Measurements from ENCODE around the gene C1orf52. TPM values are rescaled to one million over a fixed set of nuclear protein-coding genes. Genes with fewer than 3 reads are reported as not detected.
A peak's percentile ranks its signal among the peaks of the same experiment; 100 is the strongest.

C1orf52 gene
- total and polyA plus RNA-seq, 9 of the 15 experiments (the other 6 are each of a cell fraction or from before 2014, with no cell fraction given): 17.0 to 38.5 (median 33.0) TPM

DNA sequence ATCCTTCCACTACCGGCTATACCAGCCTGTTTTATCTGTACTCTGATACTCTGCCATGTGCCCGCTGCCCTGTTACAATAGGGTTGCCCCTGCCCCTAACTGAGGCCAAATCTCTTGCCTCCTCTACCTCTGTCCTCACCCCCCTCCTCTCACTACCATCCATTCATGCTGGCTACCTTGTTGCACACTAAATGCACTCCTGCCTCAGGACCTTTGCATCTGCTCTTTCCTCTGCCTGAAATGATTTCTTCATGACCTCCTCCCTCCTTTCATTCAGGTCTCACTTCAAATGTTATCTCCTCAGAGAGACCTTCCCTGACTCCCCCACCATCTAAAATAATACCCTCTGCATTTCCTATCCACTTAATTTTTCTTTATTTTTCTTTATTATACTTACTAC is 51.0 kb downstream of the C1orf52 start:
- no peak for DNase-seq (ENCODE audit: extremely low read depth in 1 of 4, low spot score in 3 of 4)
- POLR2A ChIA-PET: interaction anchor here (1.5 kb wide), 1 partner anchor 8 kb away, joined by 3 read pairs; no protein-coding TSS in a partner anchor
- Histone ChIP-seq H3K79me2 (ENCODE audit: control insufficient read depth, insufficient read depth, low read length) (no peaks in the 10 kb centered on the region), H3K9me1 (ENCODE audit: control insufficient read depth, insufficient read depth, low read length) (no peaks in the 10 kb centered on the region), H3K4me2 (ENCODE audit: insufficient read depth, low read length) (no peak overlapping the region), H4K20me1 (replicated peaks; ENCODE audit: control insufficient read depth, insufficient read depth, low read length) (no peaks in the 10 kb centered on the region), H3K27ac (ENCODE audit: extremely low read depth, low read depth, low read length) (no peak overlapping the region), H3K9ac (ENCODE audit: insufficient read depth in 1 of 2, low read depth in 2 of 2, low read length in 2 of 2) (no peak overlapping the region; a peak in 1 of 4 replicates), H3K4me1 (replicated peaks in 1 of 2; ENCODE audit: control insufficient read depth in 2 of 2, insufficient read depth in 2 of 2, low read length in 2 of 2) (no peaks in the 10 kb centered on the region), H3K9me3 (replicated peaks; ENCODE audit: control insufficient read depth, insufficient read depth, low read depth, low read length) (no peaks in the 10 kb centered on the region), H2AFZ (ENCODE audit: low read depth, low read length) (no peak overlapping the region), H3K4me3 (no peak overlapping the region), H3K27me3 (ENCODE audit: control insufficient read depth in 2 of 2, insufficient read depth in 2 of 2, low read length in 2 of 2) (no peaks in the 10 kb centered on the region; a peak in 1 of 5 replicates), H3K36me3 (ENCODE audit: control insufficient read depth, insufficient read depth, low read length) (no peaks in the 10 kb centered on the region)
- intact Hi-C loops (cut with micrococcal nuclease): no loop called here
- WGBS (ENCODE audit: insufficient coverage, low coverage, missing lambda C conversion rate): 0% methylated on average over 2 of the region's 2 CpGs
- BruUV-seq (replicated peaks): no TSS peak
- no peak for ATAC-seq
- in situ Hi-C loops (cut with MboI): no loop called here
- TF ChIP-seq MCM5 (IDR thresholded peaks at IDR 0.05; ENCODE audit: low read depth): no peak
- peak; percentile 92 for TF ChIP-seq BCOR (IDR thresholded peaks at IDR 0.05)
- peak; percentile 53 for TF ChIP-seq RBM25 (IDR thresholded peaks at IDR 0.05; ENCODE audit: low read depth, low read length, severe bottlenecking)
- TF ChIP-seq ZNF76 (CRISPR knock-in tag; IDR thresholded peaks at IDR 0.05; ENCODE audit: borderline replicate concordance): no peak
- TF ChIP-seq SMARCA5 (IDR thresholded peaks at IDR 0.05): peak; percentile 73; the same call in 1 of the 2 replicates
- TF ChIP-seq KDM1A (IDR thresholded peaks at IDR 0.05): peak in 1 of 2 experiments; percentile 63; a peak in 3 of 4 replicates
- FAIRE-seq: no peak
- CTCF ChIA-PET (ENCODE audit: low intra/inter-chr PET ratio): no interaction called here

DNA sequence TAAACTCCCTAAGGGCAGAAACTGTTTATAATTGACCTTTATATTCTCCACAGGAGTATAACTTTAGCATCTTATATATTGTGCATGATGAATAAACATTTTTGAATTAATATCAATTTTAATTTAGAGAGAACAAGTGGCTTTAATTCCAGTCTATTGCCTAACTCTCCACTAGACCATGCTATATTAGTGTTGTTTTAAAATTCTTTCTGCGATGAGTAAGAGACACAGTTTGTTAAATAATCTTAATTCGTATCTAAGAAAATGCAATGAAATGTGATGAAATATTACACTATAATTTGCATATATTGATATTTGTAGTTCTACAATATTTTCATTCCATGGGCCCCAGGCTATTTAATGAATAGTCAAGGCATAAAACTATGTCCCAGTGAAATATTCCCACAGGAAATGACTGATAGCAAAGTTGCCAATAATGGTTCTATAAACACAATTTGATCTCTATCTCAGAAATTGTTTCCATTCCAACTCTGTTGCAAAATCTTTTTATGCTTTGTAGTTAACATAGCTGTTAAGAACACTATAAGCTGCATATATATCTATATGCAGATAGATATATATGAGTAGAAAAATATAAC is 55.8 kb downstream of the C1orf52 start:
- FAIRE-seq: no peak
- no peak for TF ChIP-seq KHSRP (IDR thresholded peaks at IDR 0.05)
- TF ChIP-seq CCNT2 (IDR thresholded peaks at IDR 0.05; ENCODE audit: borderline replicate concordance, extremely low read depth, insufficient read length, low read depth, low read length): no peak
- no peak for TF ChIP-seq RAD21 (CRISPR knock-in tag; conservative IDR thresholded peaks at IDR 0.05 in 1 of 2, IDR thresholded peaks at IDR 0.05 in 1 of 2)
- TF ChIP-seq, protein P1, sequence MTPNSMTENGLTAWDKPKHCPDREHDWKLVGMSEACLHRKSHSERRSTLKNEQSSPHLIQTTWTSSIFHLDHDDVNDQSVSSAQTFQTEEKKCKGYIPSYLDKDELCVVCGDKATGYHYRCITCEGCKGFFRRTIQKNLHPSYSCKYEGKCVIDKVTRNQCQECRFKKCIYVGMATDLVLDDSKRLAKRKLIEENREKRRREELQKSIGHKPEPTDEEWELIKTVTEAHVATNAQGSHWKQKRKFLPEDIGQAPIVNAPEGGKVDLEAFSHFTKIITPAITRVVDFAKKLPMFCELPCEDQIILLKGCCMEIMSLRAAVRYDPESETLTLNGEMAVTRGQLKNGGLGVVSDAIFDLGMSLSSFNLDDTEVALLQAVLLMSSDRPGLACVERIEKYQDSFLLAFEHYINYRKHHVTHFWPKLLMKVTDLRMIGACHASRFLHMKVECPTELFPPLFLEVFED (CRISPR knock-in tag; conservative IDR thresholded peaks at IDR 0.05): no peak
- no peak for TF ChIP-seq SRF (CRISPR knock-in tag; IDR thresholded peaks at IDR 0.05)
- TF ChIP-seq NR3C1 (CRISPR knock-in tag; IDR thresholded peaks at IDR 0.05): no peak
- no peak for TF ChIP-seq CCAR2 (IDR thresholded peaks at IDR 0.05; ENCODE audit: low read depth, low read length)
- TF ChIP-seq CBX5 (IDR thresholded peaks at IDR 0.05; ENCODE audit: borderline replicate concordance, low read depth): no peak
- TF ChIP-seq RNF2 (IDR thresholded peaks at IDR 0.05): no peak

More for the DNA sequence above, 55.8 kb downstream of the C1orf52 start:
- Histone ChIP-seq H3K9ac (ENCODE audit: insufficient read depth in 1 of 2, low read depth in 2 of 2, low read length in 2 of 2) (no peak overlapping the region), H3K9me1 (ENCODE audit: control insufficient read depth, insufficient read depth, low read length) (no peaks in the 10 kb centered on the region), H3K9me3 (replicated peaks; ENCODE audit: control insufficient read depth, insufficient read depth, low read depth, low read length) (no peaks in the 10 kb centered on the region), H3K36me3 (ENCODE audit: control insufficient read depth, insufficient read depth, low read length) (no peaks in the 10 kb centered on the region), H3K79me2 (ENCODE audit: control insufficient read depth, insufficient read depth, low read length) (peaks cover 23% of the 10 kb centered on the region), H4K20me1 (replicated peaks; ENCODE audit: control insufficient read depth, insufficient read depth, low read length) (no peaks in the 10 kb centered on the region), H2AFZ (ENCODE audit: low read depth, low read length) (no peak overlapping the region), H3K4me3 (no peak overlapping the region), H3K4me2 (ENCODE audit: insufficient read depth, low read length) (no peak overlapping the region), H3K27me3 (ENCODE audit: control insufficient read depth in 2 of 2, insufficient read depth in 2 of 2, low read length in 2 of 2) (no peaks in the 10 kb centered on the region; a peak in 1 of 5 replicates), H3K27ac (ENCODE audit: extremely low read depth, low read depth, low read length) (no peak overlapping the region), H3K4me1 (replicated peaks in 1 of 2; ENCODE audit: control insufficient read depth in 2 of 2, insufficient read depth in 2 of 2, low read length in 2 of 2) (peaks cover 0 to 17% of the 10 kb centered on the region in 2 experiments; a peak in 4 of 5 replicates)
- POLR2A ChIA-PET: interaction anchor here (0.8 kb wide), 1 partner anchor 21 kb away, joined by 3 read pairs; no protein-coding TSS in a partner anchor
- CTCF ChIA-PET (ENCODE audit: low intra/inter-chr PET ratio): no interaction called here
- DNase-seq (ENCODE audit: extremely low read depth in 1 of 4, low spot score in 3 of 4): no peak
- ATAC-seq: no peak
- intact Hi-C loops (cut with micrococcal nuclease): loop anchor here (5.0 kb wide), 2 partner anchors 39 to 54 kb away; partner anchors contain the start of gene C1orf52
- no TSS peak for BruUV-seq (replicated peaks)
- in situ Hi-C loops (cut with MboI): no loop called here
- WGBS (ENCODE audit: insufficient coverage, low coverage, missing lambda C conversion rate): 88% methylated on average over 2 of the region's 2 CpGs
